CD14-positive monocyte (primary cell): ENCODE data around the gene C20orf141. TPM values are rescaled to one million over a fixed set of nuclear protein-coding genes. Genes with fewer than 3 reads are reported as not detected.
"Not testable (repeated sequence)": the region's sequence is repeated elsewhere in the genome, so short reads cannot be mapped to it uniquely, and the experiment has no call there.

Experiments used
- DNase-seq, 3 donors: peaks; one replicate each; pipeline ENCODE4 v3.0.0-alpha.2; 2011 to 2022
- H2AFZ ChIP-seq: 2 replicates; pipeline ENCODE4 v1.6.0; 2012; ENCODE audit warnings: mild to moderate bottlenecking, low read depth, low read length, inconsistent platforms; ENCODE audit not compliant: insufficient read depth, poor library complexity, severe bottlenecking
- H3K27ac ChIP-seq, 2 donors: 1 replicate in 1 of 2; 2 replicates in 1 of 2; pipeline ENCODE4 v1.5.1; 2012 to 2013; ENCODE audit warnings: low read length in 2 of 2, control low read depth in 1 of 2, inconsistent platforms in 1 of 2, low read depth in 1 of 2, mild to moderate bottlenecking in 1 of 2
- H3K27me3 ChIP-seq, 2 donors: one replicate each; pipeline versions ENCODE4 v1.6.0 to v1.6.1; 2011 to 2013; ENCODE audit warnings: low read length in 2 of 2; ENCODE audit not compliant: control insufficient read depth in 2 of 2, insufficient read depth in 2 of 2
- H3K36me3 ChIP-seq, 2 donors: replicated peaks in 1 of 2; 1 replicate in 1 of 2; 2 replicates in 1 of 2; pipeline versions ENCODE4 v1.5.1 to v1.6.1; 2012 to 2013; ENCODE audit warnings: low read length in 2 of 2, control low read depth in 1 of 2, inconsistent platforms in 1 of 2, mild to moderate bottlenecking in 1 of 2; ENCODE audit not compliant: insufficient read depth in 2 of 2, control insufficient read depth in 1 of 2
- H3K4me1 ChIP-seq, 2 donors: 1 replicate in 1 of 2; 2 replicates in 1 of 2; pipeline versions ENCODE4 v1.5.1 to v1.6.1; 2012 to 2013; ENCODE audit warnings: low read length in 2 of 2, control low read depth in 1 of 2, inconsistent platforms in 1 of 2, mild to moderate bottlenecking in 1 of 2, moderate library complexity in 1 of 2; ENCODE audit not compliant: insufficient read depth in 2 of 2, control insufficient read depth in 1 of 2
- H3K4me2 ChIP-seq: replicated peaks from 2 replicates; pipeline ENCODE3; 2012; ENCODE audit warnings: low read length, moderate library complexity, mild to moderate bottlenecking; ENCODE audit not compliant: poor library complexity, severe bottlenecking; ENCODE audit errors: extremely low read depth
- H3K4me3 ChIP-seq, 3 experiments: fragments of 200-600 bp in 1 of 3; sonication (generic) in 1 of 3; replicated peaks in 1 of 3; 1 replicate in 2 of 3; 2 replicates in 1 of 3; pipeline ENCODE4 v1.5.1; 2011 to 2013; ENCODE audit warnings: low read length in 3 of 3, mild to moderate bottlenecking in 3 of 3, control low read depth in 2 of 3, low read depth in 2 of 3, inconsistent platforms in 1 of 3, moderate library complexity in 1 of 3
- H3K79me2 ChIP-seq: 2 replicates; pipeline ENCODE4 v1.6.0; 2012; ENCODE audit warnings: mild to moderate bottlenecking, control low read depth, inconsistent platforms, low read length, moderate library complexity; ENCODE audit not compliant: insufficient read depth
- H3K9ac ChIP-seq: 2 replicates; pipeline ENCODE4 v1.6.0; 2017; ENCODE audit warnings: low read length, mild to moderate bottlenecking; ENCODE audit not compliant: insufficient read depth, poor library complexity, severe bottlenecking
- H3K9me3 ChIP-seq, 2 donors: replicated peaks in 1 of 2; 1 replicate in 1 of 2; 2 replicates in 1 of 2; pipeline versions ENCODE4 v1.5.1 to v1.6.1; 2012 to 2013; ENCODE audit warnings: low read length in 2 of 2, control low read depth in 1 of 2; ENCODE audit not compliant: control insufficient read depth in 1 of 2, insufficient read depth in 1 of 2
- H4K20me1 ChIP-seq: 2 replicates; pipeline ENCODE4 v1.6.0; 2012; ENCODE audit warnings: mild to moderate bottlenecking, low read length, control low read depth, moderate library complexity; ENCODE audit not compliant: insufficient read depth
- H3K27ac Mint-ChIP-seq, 7 donors: one replicate each; pipeline ENCODE4 v1.8.0; 2020; ENCODE audit warnings: mild to moderate bottlenecking in 7 of 7, mixed read lengths in 7 of 7, moderate library complexity in 6 of 7, inconsistent platforms in 2 of 7
- H3K27me3 Mint-ChIP-seq, 3 donors: one replicate each; pipeline ENCODE4 v1.8.0; 2021 to 2022; ENCODE audit warnings: low read depth in 3 of 3, mild to moderate bottlenecking in 3 of 3, mixed read lengths in 3 of 3, moderate library complexity in 3 of 3, inconsistent platforms in 1 of 3
- H3K36me3 Mint-ChIP-seq, 2 donors: one replicate each; pipeline ENCODE4 v1.8.0; 2020; ENCODE audit warnings: mixed read lengths in 2 of 2, inconsistent platforms in 1 of 2, mild to moderate bottlenecking in 1 of 2
- H3K4me1 Mint-ChIP-seq: one replicate; pipeline ENCODE4 v1.8.0; 2020; ENCODE audit warnings: mild to moderate bottlenecking, mixed read lengths
- H3K4me3 Mint-ChIP-seq, 2 donors: one replicate each; pipeline ENCODE4 v1.8.0; 2020; ENCODE audit warnings: mild to moderate bottlenecking in 2 of 2, mixed read lengths in 2 of 2, moderate library complexity in 1 of 2
- H3K9me3 Mint-ChIP-seq, 7 donors: one replicate each; pipeline ENCODE4 v1.8.0; 2020 to 2022; ENCODE audit warnings: mixed read lengths in 7 of 7, mild to moderate bottlenecking in 6 of 7, moderate library complexity in 6 of 7, inconsistent platforms in 2 of 7
- WGBS: methylation state at CpG from one replicate; pipeline ENCODE4 v1.1.5; 2013; ENCODE audit warnings: missing lambda C conversion rate; ENCODE audit not compliant: insufficient coverage; 5-methylcytosine and 5-hydroxymethylcytosine counted together
- intact Hi-C, 2 donors: fragments of 100-400 bp; cut with micrococcal nuclease; formaldehyde crosslinking; loops; one replicate each; pipeline versions ENCODE4 v1.15.0 to v1.15.1; 2023
- polyA plus RNA-seq, 3 donors: library from polyadenylated mRNA; depleted of rRNA in 1 of 3; unstranded in 2 of 3; stranded (reverse) in 1 of 3; fragments of 300-500 nt in 2 of 3; fragments of >200 nt in 1 of 3; fragmentation: Illumina TruSeq in 2 of 3; gene quantifications; 1 replicate in 2 of 3; 2 replicates in 1 of 3; pipeline ENCODE4 v1.2.3, GENCODE V29; 2012 to 2021
- TF ChIP-seq, protein P1 (sequence below): fragments of 200-600 bp; IDR thresholded peaks from one replicate; pipeline ENCODE4 v1.8.0; 2022; ENCODE audit warnings: antibody characterized with exemption, mild to moderate bottlenecking

Gene C20orf141
- polyA plus RNA-seq, 3 donors = not detected

DNA sequence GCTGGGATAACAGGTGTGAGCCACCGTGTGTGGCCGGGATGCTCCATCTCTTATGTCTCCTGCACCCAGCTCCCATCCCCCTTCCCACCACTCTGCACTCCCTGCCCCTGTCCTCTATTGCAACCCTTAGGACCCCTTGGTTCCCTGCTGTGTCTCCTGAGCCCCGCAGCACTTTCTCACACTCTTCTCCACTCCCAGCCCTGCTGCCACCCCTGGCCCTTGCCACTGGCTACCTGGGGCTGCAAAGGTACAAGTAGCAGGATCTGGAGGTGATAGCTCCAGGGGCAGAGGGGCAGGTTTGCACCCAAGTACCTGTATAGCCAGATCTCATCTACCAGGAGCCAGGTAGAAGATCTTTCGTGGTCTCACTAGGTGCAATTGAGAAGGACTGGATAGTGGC is 7.8 kb upstream of the C20orf141 start:
- H3K4me3 ChIP-seq = no peak overlapping the region
- Mint-ChIP-seq H3K4me3 (peak overlapping the region in 1 of 2 donors; percentile 46), H3K4me1 (peaks cover 2% of the 10 kb centered on the region), H3K9me3 (peaks cover 0 to 9% (median 6%) of the 10 kb centered on the region in 7 donors), H3K27me3 (peaks cover 49 to 63% (median 50%) of the 10 kb centered on the region in 3 donors), H3K36me3 (peaks cover 0 to 1% of the 10 kb centered on the region in 2 donors), H3K27ac (no peak overlapping the region)
- intact Hi-C loops = no loop called here
- no peak overlapping the region for H2AFZ ChIP-seq
- H3K4me2 ChIP-seq = no peak overlapping the region
- H3K36me3 ChIP-seq = no peaks in the 10 kb centered on the region
- DNase-seq = no peak
- no peaks in the 10 kb centered on the region for H3K4me1 ChIP-seq
- H4K20me1 ChIP-seq = no peaks in the 10 kb centered on the region
- H3K9me3 ChIP-seq = no peaks in the 10 kb centered on the region
- WGBS = 94% methylated on average over 3 of the region's 4 CpGs
- no peak overlapping the region for H3K27ac ChIP-seq
- no peak overlapping the region for H3K9ac ChIP-seq
- H3K27me3 ChIP-seq = peaks cover 19 to 49% of the 10 kb centered on the region in 2 donors
- TF ChIP-seq, protein P1, sequence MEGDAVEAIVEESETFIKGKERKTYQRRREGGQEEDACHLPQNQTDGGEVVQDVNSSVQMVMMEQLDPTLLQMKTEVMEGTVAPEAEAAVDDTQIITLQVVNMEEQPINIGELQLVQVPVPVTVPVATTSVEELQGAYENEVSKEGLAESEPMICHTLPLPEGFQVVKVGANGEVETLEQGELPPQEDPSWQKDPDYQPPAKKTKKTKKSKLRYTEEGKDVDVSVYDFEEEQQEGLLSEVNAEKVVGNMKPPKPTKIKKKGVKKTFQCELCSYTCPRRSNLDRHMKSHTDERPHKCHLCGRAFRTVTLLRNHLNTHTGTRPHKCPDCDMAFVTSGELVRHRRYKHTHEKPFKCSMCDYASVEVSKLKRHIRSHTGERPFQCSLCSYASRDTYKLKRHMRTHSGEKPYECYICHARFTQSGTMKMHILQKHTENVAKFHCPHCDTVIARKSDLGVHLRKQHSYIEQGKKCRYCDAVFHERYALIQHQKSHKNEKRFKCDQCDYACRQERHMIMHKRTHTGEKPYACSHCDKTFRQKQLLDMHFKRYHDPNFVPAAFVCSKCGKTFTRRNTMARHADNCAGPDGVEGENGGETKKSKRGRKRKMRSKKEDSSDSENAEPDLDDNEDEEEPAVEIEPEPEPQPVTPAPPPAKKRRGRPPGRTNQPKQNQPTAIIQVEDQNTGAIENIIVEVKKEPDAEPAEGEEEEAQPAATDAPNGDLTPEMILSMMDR = no peak
- H3K79me2 ChIP-seq = no peaks in the 10 kb centered on the region

DNA sequence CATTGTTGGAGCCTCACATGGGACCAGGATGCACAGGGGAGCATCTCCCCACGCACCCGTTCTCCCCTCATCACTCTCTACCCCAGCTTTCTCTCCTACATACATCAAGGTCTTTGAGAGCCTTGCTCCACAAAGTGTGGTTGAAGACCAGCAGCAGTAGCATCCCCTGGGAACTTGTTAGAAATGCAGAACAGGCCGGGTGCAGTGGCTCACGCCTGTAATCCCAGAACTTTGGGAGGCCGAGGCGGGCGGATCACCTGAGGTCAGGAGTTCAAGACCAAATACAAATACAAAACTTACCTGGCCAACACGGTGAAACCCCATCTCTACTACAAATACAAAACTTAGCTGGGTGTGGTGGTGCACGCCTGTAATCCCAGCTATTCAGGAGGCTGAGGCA is 6.9 kb upstream of the C20orf141 start:
- H3K4me1 ChIP-seq, H2AFZ ChIP-seq, H3K79me2 ChIP-seq, H3K36me3 ChIP-seq, H3K9me3 ChIP-seq, H3K4me2 ChIP-seq, H4K20me1 ChIP-seq, H3K27ac ChIP-seq, H3K36me3 Mint-ChIP-seq, intact Hi-C loops, H3K4me3 Mint-ChIP-seq, H3K9ac ChIP-seq, H3K4me1 Mint-ChIP-seq, H3K27ac Mint-ChIP-seq, H3K4me3 ChIP-seq, DNase-seq: not testable (repeated sequence)
- WGBS = 100% methylated on average over 2 of the region's 9 CpGs
- peaks cover 0 to 18% (median 8%) of the 10 kb centered on the region in 7 donors for H3K9me3 Mint-ChIP-seq
- peaks cover 17 to 40% of the 10 kb centered on the region in 2 donors for H3K27me3 ChIP-seq
- H3K27me3 Mint-ChIP-seq = peaks cover 42 to 61% (median 47%) of the 10 kb centered on the region in 3 donors
